Activated T-cell treated with anti-CD3 and anti-CD28 coated beads, Interleukin-2, amount 50 U/mL, for 1 hour (primary cell): ENCODE results near the gene VSTM2L.

ENCODE experiments used
- DNase-seq: peaks from one replicate; pipeline ENCODE4 v3.0.0-alpha.2; 2020

The VSTM2L gene

GRCh38 chr20:37901654-37902503 is 1.0 kb upstream of the VSTM2L start:
- DNase-seq: no peak

DNA sequence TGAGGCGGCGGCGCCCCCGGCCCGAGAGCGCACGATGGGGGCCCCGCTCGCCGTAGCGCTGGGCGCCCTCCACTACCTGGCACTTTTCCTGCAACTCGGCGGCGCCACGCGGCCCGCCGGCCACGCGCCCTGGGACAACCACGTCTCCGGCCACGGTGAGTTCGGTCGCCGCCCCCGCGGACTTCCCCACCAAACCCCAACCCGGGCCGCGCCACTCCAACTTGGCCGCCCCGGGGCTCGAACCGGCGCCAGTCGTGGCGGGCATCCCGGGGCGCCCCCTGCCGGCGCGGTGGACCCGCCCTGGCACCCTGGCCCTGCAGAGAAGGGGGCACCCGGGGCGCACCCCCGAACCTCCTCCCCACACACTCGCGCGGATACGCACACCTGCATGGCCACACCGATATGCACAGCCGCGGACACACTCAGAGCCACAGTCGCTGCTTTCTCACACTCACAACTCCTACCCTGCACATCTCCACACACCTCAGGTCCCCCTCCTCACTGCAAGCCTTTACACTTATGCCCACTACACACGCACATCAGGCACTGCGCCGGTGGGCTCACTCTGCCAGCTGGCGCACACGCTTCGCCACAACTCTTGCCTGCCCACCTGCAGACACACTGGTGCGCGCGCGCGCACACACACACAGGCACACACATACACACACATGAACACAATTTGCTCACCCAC is 535 bp downstream of the VSTM2L start:
- no peak for DNase-seq

DNA sequence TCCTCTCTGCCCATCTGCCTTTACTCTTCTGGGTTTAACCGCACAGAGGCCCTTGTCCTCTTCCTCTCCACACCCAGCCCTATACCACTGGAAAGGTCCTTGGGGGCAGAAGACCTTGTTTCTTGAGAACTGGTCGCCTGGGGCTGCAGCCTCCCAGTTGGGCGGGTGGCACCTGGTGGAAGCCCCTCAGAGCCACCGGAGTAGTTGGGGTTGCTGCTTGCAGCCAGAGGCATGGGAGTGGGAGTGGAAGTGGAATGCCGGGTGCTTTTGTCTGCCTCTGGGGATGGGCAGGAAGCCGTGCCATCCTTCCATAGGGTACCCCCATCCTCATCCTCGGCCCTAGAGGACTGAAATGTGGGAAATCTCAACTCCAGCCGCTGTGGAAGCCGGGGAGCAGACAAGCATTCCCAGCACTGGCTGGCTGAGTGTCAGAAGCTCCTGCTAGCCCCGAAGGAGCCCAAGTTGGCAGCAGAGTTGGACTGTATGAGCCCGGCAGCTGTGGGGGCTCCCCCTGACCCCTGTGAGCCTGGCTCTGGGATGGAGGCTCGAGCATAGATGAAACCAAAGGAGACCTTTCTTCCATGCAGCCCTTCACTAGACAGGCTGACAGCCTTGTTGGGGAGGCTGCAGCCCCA is 1.2 kb downstream of the VSTM2L start:
- no peak for DNase-seq

DNA sequence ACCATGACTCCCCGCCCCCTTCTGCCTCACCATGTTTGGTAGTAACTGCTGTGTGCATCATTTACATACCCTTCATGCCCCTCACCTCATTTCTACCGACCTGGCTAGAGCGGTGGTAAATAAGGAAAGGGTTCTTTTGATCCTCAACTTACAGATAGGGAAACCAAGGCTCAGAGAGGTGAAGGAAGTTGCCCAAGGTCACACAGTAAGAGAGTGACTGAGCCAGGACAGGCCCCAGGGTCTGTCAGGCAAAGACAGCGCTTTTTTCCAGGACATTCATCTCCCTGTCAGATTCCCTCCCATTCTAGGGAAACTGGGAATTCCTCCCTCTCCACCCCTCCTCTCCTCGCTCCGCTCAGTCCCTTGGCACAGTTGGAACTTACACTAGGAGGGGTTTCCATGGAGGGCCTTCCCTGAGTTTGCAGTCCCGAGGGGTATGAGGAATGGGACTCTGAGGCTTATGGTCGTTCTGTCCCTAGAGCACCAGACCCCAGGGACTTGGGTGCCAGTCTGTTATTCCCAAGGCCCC is 2.0 kb downstream of the VSTM2L start:
- no peak for DNase-seq

DNA sequence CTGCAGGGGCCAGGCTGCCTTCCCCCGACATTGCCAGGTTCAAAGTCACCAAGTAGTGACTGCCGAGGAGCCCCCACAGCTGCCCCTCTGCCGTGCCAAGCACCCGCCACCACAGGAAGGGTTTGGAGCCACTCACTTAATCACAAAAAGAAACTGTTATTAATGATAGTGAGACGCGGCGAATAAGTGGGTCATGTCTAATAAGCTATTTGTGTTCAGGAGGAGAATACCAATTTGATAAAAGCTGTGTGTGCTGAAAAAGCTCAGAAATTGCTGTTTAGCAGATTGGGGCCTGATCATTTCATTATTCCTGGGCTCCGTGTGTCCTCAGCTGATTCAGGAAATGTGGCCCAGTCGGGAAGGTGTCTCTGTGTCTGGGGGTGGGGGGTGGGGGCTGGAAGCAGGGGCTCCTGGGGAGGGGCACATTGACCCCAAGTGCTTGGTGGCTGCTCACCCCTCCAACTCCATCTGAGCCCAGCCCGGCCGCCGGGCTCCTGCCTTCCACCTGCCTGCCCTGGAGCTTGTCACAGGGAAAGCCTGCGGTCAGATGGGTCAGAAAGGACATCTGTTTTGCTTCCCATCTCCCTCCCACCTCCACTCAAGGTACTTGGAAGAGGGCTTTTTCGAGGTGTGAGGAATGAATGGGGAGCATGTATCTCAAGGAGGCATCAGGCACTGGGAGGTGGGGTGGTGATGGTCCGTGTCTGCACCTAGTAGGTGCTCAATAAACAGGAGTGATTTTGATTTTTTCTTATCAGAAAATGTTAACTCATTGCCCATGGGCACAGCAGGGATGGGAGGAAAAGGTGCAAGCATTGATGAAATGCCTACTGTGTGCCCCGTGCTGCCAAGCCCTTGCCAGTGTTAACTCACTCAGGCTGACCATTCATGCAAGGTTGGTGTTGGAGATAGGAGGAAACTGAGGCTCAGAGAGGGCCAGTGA is 3.0 kb downstream of the VSTM2L start:
- DNase-seq: no peak

DNA sequence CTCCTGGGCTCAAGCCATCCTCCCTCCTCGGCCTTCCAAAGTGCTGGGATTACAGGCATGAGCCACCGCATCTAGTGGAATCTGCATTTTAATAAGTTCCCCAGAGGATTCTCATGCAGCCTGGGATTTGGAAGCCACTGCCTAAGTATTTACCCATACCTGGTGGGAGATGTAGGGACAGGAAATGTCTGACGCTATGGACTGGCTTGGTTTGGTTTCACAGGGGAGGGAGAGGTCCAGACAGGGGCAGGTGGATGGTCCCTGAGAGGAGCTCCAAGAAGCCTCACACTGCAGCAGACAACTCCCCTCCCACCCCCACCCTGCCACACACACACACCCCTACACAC is 4.4 kb downstream of the VSTM2L start:
- no peak for DNase-seq

DNA sequence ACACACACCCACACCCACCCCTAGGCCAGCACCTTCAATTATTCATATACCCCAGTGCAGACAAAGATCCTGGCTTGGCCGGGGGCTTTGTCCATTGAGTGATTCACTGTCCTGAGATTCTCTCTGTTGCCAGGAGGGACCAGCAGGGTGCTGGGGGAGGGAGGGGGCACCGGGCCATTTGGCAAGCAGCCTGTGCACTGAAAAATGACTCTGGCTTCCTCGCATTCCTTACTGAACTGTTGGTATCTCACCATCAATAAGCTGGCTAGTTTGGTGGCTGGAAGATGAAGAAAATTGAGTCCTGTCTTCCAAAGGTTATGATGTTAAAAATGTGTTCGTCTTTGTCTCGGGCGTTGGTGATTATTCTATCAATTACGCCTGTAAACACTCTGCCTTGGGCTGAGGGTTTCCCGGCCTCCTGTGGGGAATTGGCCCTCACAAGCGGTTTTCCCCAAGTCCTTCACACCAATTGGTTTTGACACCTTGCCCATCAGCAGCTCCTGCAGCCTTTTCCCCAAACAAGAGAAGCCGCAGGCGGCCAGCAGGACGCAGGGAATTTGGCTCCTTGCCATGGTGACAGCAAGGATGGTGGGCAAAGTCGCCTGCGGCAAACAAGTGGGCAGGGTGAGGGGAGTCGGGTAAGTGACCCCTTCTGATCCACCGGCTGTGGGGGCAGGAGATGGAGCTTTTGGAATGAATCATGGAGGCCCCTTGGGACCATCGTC is 4.9 kb downstream of the VSTM2L start:
- no peak for DNase-seq

DNA sequence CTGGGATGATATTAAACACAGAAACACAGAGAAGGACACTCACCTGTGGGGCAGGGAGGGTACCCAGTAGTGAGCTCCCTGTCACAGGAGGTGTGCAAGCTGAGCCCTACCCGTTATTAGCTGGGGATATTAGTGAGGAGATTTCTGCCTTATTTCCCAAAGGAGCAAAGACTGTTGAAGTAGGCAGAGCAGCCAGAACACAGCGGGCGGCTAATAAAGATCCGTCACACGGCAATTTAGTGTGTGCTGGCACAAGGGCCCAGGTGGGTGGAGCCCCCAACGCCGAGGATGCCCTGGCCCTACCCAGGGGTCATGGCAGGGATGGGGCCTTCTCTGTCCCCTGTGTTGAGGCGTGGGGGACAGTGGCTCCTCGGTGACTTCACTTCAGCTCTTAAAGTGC is 8.3 kb downstream of the VSTM2L start:
- no peak for DNase-seq

- no peak for DNase-seq
Measured at GRCh38 chr20:37911838-37912281, 8.9 kb downstream of the VSTM2L start.

GRCh38 chr20:37912874-37913273 is 9.9 kb downstream of the VSTM2L start:
- DNase-seq: no peak

- no peak for DNase-seq
Measured at GRCh38 chr20:37913567-37914366, 10.8 kb downstream of the VSTM2L start.

DNA sequence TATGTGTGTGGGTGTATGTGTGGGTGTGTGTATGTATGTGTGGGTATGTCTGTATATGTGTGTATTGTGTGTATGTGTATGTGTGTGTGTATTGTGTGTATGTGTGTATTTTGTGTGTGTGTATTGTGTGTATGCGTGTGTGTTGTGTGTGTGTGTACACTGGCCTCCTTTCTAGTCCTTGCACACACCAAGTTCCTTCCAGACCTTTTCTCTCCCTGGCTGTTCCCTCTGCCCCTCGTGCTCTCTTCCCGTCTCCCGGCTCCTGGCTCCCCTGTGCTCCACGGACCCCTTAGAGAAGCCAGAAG is 11.4 kb downstream of the VSTM2L start:
- DNase-seq: no peak

- peak; percentile 27 for DNase-seq
Measured at GRCh38 chr20:37914672-37915433, 11.9 kb downstream of the VSTM2L start.

- DNase-seq: no peak
Measured at GRCh38 chr20:37915434-37915787, 12.5 kb downstream of the VSTM2L start.

- DNase-seq: no peak
Measured at GRCh38 chr20:37915800-37916570, 13.1 kb downstream of the VSTM2L start.

GRCh38 chr20:37917461-37917860 is 14.5 kb downstream of the VSTM2L start:
- DNase-seq: no peak

DNA sequence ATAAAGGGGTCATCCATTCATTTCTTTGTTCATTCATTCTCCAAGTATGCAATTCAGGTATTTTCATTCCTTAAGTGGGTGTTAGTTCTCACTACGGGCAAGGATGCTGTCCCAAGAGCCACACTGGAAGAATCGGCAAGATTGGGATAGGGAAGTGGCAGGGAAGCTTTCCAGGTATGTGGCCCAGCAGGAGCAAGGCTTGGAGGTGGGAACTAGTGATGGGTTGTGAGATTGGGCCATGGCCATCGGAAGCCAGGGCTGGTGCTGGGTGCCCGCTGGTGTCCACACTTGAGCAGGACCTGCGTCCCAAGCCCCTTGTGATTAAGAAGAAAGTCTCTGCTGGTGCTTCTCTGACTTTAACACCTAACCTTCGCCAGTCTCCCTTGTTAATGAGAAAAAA is 15.1 kb downstream of the VSTM2L start:
- DNase-seq: no peak

- DNase-seq: no peak
Measured at GRCh38 chr20:37919389-37920040, 16.6 kb downstream of the VSTM2L start.

- no peak for DNase-seq
Measured at GRCh38 chr20:37920270-37920669, 17.3 kb downstream of the VSTM2L start.
